Measurements from ENCODE around the gene KIF26A. TPM values are rescaled to one million over a fixed set of nuclear protein-coding genes. Genes with fewer than 3 reads are reported as not detected.

Gene KIF26A
- total and polyA plus RNA-seq, 2 experiments from 2014 or later: 5.6 to 103 TPM

DNA sequence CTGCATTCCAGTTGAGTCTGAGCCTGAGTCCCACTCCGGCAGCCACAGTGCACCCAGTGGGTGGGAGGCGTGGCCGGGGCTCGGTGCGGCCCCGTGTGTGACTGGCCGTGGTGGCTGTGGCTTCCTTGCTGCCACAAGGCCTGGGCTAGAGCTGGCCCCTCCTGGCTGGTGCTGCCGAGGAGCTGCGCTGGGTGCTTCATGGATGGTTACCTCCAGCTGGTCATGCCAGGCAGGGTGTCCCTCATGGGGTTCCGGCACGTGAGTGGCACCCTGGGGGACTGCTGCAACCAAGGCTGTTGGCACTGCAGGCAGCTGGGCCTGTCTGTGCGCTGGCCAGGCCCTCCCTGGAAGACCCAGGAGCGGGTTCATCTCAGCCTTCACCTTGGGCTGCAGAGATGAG lies 62.7 kb downstream of the KIF26A start (continued):
- TF ChIP-seq ZNF462 (CRISPR knock-in tag; IDR thresholded peaks at IDR 0.05) (no peak), POLR2AphosphoS5 (IDR thresholded peaks at IDR 0.05; ENCODE audit: low read depth) (no peak), EZH2phosphoT487 (IDR thresholded peaks at IDR 0.05; ENCODE audit: unreplicated experiment) (no peak), ZNF114 (CRISPR knock-in tag; IDR thresholded peaks at IDR 0.05) (no peak), ZNF331 (CRISPR knock-in tag; IDR thresholded peaks at IDR 0.05; ENCODE audit: low read depth) (no peak)
- TF ChIP-seq, protein P1, sequence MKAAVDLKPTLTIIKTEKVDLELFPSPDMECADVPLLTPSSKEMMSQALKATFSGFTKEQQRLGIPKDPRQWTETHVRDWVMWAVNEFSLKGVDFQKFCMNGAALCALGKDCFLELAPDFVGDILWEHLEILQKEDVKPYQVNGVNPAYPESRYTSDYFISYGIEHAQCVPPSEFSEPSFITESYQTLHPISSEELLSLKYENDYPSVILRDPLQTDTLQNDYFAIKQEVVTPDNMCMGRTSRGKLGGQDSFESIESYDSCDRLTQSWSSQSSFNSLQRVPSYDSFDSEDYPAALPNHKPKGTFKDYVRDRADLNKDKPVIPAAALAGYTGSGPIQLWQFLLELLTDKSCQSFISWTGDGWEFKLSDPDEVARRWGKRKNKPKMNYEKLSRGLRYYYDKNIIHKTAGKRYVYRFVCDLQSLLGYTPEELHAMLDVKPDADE (IDR thresholded peaks at IDR 0.05): no peak

DNA sequence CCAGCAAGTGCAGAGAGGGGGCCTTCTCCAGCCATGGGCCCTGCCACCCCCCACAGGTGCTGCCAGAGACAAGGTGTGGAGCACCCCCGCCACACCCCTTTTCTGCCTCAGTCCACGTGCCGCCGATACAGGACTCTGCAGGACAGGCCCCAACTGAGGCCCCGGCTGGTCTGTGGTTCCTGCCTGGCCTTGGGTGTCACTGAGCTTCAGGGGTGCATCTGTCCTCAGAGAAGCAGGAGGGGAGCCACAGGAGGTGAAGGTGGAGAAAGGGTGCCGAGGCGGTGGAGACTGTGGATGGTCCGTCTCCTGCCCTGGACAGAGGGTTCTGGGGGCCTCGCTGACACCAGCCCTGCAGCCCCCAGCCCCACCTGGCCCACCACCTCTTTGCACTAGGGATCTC lies 63.1 kb downstream of the KIF26A start:
- Mint-ChIP-seq H3K4me1 (no peaks in the 10 kb centered on the region), H3K36me3 (ENCODE audit: low read depth) (no peaks in the 10 kb centered on the region), H3K27ac (no peak overlapping the region), H3K27me3 (ENCODE audit: insufficient read depth, low read depth, poor library complexity) (peaks cover 1% of the 10 kb centered on the region), H3K4me3 (no peak overlapping the region), H3K9me3 (no peaks in the 10 kb centered on the region)
- Histone ChIP-seq H3K27me3 (ENCODE audit: insufficient read depth) (no peaks in the 10 kb centered on the region), H2AFZ (no peak overlapping the region), H3K9me2 (ENCODE audit: insufficient read depth) (no peaks in the 10 kb centered on the region; the same call in 1 of the 2 replicates), H3K4me1 (ENCODE audit: insufficient read depth) (no peaks in the 10 kb centered on the region), H3K4me2 (no peak overlapping the region), H3K4me3 (no peak overlapping the region), H3K36me3 (ENCODE audit: insufficient read depth) (no peaks in the 10 kb centered on the region), H3F3A (replicated peaks; ENCODE audit: low read depth) (no peaks in the 10 kb centered on the region), H3K79me2 (replicated peaks; ENCODE audit: insufficient read depth) (no peaks in the 10 kb centered on the region), H4K20me1 (replicated peaks; ENCODE audit: insufficient read depth) (no peaks in the 10 kb centered on the region), H3K27ac (ENCODE audit: low read depth) (no peak overlapping the region)
- ATAC-seq (no peak), DNase-seq (ENCODE audit: low spot score) (no peak)
- TF ChIP-seq POLR2AphosphoS5 (IDR thresholded peaks at IDR 0.05; ENCODE audit: low read depth) (no peak), ZNF331 (CRISPR knock-in tag; IDR thresholded peaks at IDR 0.05; ENCODE audit: low read depth) (no peak), EZH2 (IDR thresholded peaks at IDR 0.05; ENCODE audit: low read depth, unreplicated experiment) (no peak), NANOG (IDR thresholded peaks at IDR 0.05; ENCODE audit: borderline replicate concordance) (no peak), ZNF462 (CRISPR knock-in tag; IDR thresholded peaks at IDR 0.05) (no peak), STAT1 (IDR thresholded peaks at IDR 0.05; ENCODE audit: unreplicated experiment) (no peak)
